Measurements from ENCODE around the gene PHLPP2. TPM values are rescaled to one million over a fixed set of nuclear protein-coding genes. Genes with fewer than 3 reads are reported as not detected.
"Not testable (repeated sequence)": the region's sequence is repeated elsewhere in the genome, so short reads cannot be mapped to it uniquely, and the experiment has no call there.

Gene PHLPP2
- total and polyA plus RNA-seq, 7 donors = 0.96 to 5.2 (median 3.7) TPM

- intact Hi-C loops (cut with DNase I) = loop anchor here in 1 of 2 donors (10.0 kb wide), 1 partner anchor 196 kb away; no protein-coding TSS in a partner anchor
- DNase-seq = no peak
- TF ChIP-seq, protein P1, sequence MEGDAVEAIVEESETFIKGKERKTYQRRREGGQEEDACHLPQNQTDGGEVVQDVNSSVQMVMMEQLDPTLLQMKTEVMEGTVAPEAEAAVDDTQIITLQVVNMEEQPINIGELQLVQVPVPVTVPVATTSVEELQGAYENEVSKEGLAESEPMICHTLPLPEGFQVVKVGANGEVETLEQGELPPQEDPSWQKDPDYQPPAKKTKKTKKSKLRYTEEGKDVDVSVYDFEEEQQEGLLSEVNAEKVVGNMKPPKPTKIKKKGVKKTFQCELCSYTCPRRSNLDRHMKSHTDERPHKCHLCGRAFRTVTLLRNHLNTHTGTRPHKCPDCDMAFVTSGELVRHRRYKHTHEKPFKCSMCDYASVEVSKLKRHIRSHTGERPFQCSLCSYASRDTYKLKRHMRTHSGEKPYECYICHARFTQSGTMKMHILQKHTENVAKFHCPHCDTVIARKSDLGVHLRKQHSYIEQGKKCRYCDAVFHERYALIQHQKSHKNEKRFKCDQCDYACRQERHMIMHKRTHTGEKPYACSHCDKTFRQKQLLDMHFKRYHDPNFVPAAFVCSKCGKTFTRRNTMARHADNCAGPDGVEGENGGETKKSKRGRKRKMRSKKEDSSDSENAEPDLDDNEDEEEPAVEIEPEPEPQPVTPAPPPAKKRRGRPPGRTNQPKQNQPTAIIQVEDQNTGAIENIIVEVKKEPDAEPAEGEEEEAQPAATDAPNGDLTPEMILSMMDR (IDR thresholded peaks at IDR 0.05) = no peak
- no peaks in the 10 kb centered on the region for H3K9me3 ChIP-seq
- no peak for ATAC-seq
- 70 to 76% (median 71%) methylated on average over 4 of the region's 4 CpGs for WGBS, 3 donors
- H3K27ac ChIP-seq = no peak overlapping the region
- H3K4me3 ChIP-seq = no peak overlapping the region
- H3K4me1 ChIP-seq = no peaks in the 10 kb centered on the region
- H3K36me3 ChIP-seq (ENCODE audit: insufficient read depth in 1 of 2, low read depth in 1 of 2) = no peaks in the 10 kb centered on the region
- peaks cover 0 to 24% (median 2%) of the 10 kb centered on the region in 3 donors for H3K27me3 ChIP-seq (ENCODE audit: insufficient read depth in 3 of 3, low read length in 2 of 3)
These were observed 114.1 kb downstream of the PHLPP2 start for GRCh38 chr16:71610447-71610846.

DNA sequence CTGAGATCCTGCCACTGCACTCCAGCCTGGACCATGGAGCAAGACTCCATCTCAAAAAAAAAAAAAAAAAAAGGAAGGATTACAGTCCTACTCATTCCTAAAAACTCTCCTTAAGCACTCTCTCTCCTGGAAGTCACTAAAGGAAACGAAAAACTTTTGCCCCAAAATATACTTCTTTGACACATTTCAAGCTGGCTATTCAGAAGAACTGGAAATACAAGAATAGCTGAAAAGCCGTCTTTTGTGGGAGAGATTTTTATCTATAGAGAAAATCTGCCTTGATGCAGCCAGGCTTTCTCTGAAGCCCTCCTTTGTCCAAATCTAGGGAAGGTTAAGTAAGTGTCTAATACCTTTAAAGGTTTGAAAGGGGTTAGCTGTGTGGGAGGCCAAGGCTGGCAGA is 115.4 kb downstream of the PHLPP2 start:
- Histone ChIP-seq H3K27me3 (ENCODE audit: insufficient read depth in 3 of 3, low read length in 2 of 3) (peaks cover 0 to 13% (median 2%) of the 10 kb centered on the region in 3 donors), H3K4me3 (no peak overlapping the region), H3K9me3 (no peaks in the 10 kb centered on the region), H3K27ac (no peak overlapping the region), H3K4me1 (no peaks in the 10 kb centered on the region), H3K36me3 (ENCODE audit: insufficient read depth in 1 of 2, low read depth in 1 of 2) (no peaks in the 10 kb centered on the region)
- TF ChIP-seq, protein P1 (IDR thresholded peaks at IDR 0.05) = no peak
- WGBS, 3 donors = 48 to 55% (median 49%) methylated on average over 2 of the region's 2 CpGs
- intact Hi-C loops (cut with DNase I) = no loop called here
- ATAC-seq (no peak), DNase-seq (no peak)

GRCh38 chr16:71600822-71601221 is 123.7 kb downstream of the PHLPP2 start:
- TF ChIP-seq, protein P1 (IDR thresholded peaks at IDR 0.05) = no peak
- Histone ChIP-seq H3K9me3 (no peaks in the 10 kb centered on the region), H3K27me3 (ENCODE audit: insufficient read depth in 3 of 3, low read length in 2 of 3) (no peaks in the 10 kb centered on the region), H3K27ac (no peak overlapping the region), H3K4me3 (no peak overlapping the region), H3K4me1 (no peaks in the 10 kb centered on the region), H3K36me3 (ENCODE audit: insufficient read depth in 1 of 2, low read depth in 1 of 2) (no peaks in the 10 kb centered on the region)
- WGBS, 3 donors = 70 to 80% (median 78%) methylated on average over 8 of the region's 8 CpGs
- ATAC-seq (no peak), DNase-seq (no peak)
- intact Hi-C loops (cut with DNase I) = no loop called here

DNA sequence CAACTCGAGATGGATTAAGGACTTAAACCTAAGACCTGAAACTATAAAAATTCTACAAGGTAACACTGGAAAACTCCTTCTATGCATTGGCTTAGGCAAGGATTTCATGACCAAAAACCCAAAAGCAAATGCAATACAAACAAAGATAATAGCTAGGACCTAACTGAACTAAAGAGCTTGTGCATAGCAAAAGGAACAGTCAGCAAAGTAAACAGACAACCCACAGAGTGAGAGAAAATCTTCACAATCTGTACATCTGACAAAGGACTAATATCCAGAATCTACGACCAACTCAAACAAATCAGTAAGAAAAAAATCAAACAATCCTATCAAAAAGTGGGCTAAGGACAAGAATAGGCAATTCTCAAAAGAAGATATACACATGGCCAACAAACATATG is 126.1 kb downstream of the PHLPP2 start:
- ATAC-seq = not testable (repeated sequence)

DNA sequence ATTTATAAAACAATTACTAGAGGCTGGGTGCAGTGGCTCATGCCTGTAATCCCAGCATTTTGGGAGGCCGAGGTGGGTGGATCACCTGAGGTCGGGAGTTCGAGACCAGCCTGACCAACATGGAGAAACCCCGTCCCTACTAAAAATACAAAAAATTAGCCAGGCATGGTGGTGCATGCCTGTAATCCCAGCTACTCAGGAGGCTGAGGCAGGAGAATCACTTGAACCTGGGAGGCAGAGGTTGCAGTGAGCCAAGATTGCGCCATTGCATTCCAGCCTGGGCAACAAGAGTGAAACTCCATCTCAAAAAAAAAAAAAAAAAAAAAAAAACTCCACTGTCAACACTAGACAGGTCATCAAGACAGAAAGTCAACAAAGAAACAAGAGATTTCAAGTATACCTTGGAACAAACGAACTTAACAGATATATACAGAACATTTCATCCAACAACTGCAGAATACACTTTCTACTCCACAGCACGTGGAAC is 129.1 kb downstream of the PHLPP2 start:
- WGBS, 3 donors = 81 to 92% (median 84%) methylated on average over 5 to 7 of the region's 7 CpGs

More for the DNA sequence above, 126.1 kb downstream of the PHLPP2 start:
- H3K36me3 ChIP-seq (ENCODE audit: insufficient read depth in 1 of 2, low read depth in 1 of 2); H3K4me1 ChIP-seq; H3K9me3 ChIP-seq; intact Hi-C loops (cut with DNase I); H3K27ac ChIP-seq; DNase-seq; H3K4me3 ChIP-seq; H3K27me3 ChIP-seq (ENCODE audit: insufficient read depth in 3 of 3, low read length in 2 of 3): not testable (repeated sequence)
- 44 to 55% (median 55%) methylated on average over 2 of the region's 2 CpGs for WGBS, 3 donors

More for the DNA sequence above, 129.1 kb downstream of the PHLPP2 start:
- H3K36me3 ChIP-seq (ENCODE audit: insufficient read depth in 1 of 2, low read depth in 1 of 2); H3K4me1 ChIP-seq; H3K4me3 ChIP-seq; ATAC-seq; DNase-seq; intact Hi-C loops (cut with DNase I); H3K27ac ChIP-seq; H3K9me3 ChIP-seq; H3K27me3 ChIP-seq (ENCODE audit: insufficient read depth in 3 of 3, low read length in 2 of 3): not testable (repeated sequence)

Other genes with a start within 250 kb of the PHLPP2 start
- gene ZNF19, start 235.4 kb downstream of the PHLPP2 start, total RNA-seq = 1 to 10 TPM; 1.2 to 2.2 (median 1.7) TPM
- 1 to 10 TPM in 2 of 3 donors, under 1 TPM in 1; 0.92 to 1.2 (median 1.2) TPM for gene ZNF19, start 235.4 kb downstream of the PHLPP2 start, polyA plus RNA-seq
- not detected for gene CHST4, start 198.3 kb downstream of the PHLPP2 start, total RNA-seq
- not detected for gene CHST4, start 198.3 kb downstream of the PHLPP2 start, polyA plus RNA-seq
- gene TAT, start 147.6 kb downstream of the PHLPP2 start, total RNA-seq = under 1 TPM in 2 of 4 donors, not detected in 2; 0.17 to 0.26 TPM
- gene TAT, start 147.6 kb downstream of the PHLPP2 start, polyA plus RNA-seq = not detected
- gene MARVELD3, start 98.5 kb downstream of the PHLPP2 start, total RNA-seq = not detected
- under 1 TPM in 2 of 3 donors, not detected in 1; 0.01 to 0.10 TPM for gene MARVELD3, start 98.5 kb downstream of the PHLPP2 start, polyA plus RNA-seq
- 10 to 100 TPM; 54.1 to 69.8 (median 62.8) TPM for gene AP1G1, start 84.1 kb upstream of the PHLPP2 start, total RNA-seq
- gene AP1G1, start 84.1 kb upstream of the PHLPP2 start, polyA plus RNA-seq = 10 to 100 TPM; 19.7 to 67.3 (median 25.6) TPM
- 10 to 100 TPM; 18.1 to 28.0 (median 22.4) TPM for gene ATXN1L, start 121.3 kb upstream of the PHLPP2 start, total RNA-seq
- gene ATXN1L, start 121.3 kb upstream of the PHLPP2 start, polyA plus RNA-seq = 10 to 100 TPM in 1 of 3 donors, 1 to 10 TPM in 2; 5.9 to 20.1 (median 5.9) TPM
- gene ZNF821, start 159.5 kb upstream of the PHLPP2 start, total RNA-seq = 1 to 10 TPM; 3.1 to 6.1 (median 4.3) TPM
- 1 to 10 TPM in 2 of 3 donors, under 1 TPM in 1; 0.87 to 4.7 (median 3.0) TPM for gene ZNF821, start 159.5 kb upstream of the PHLPP2 start, polyA plus RNA-seq
- 100 to 1,000 TPM in 1 of 4 donors, 10 to 100 TPM in 3; 69.2 to 111 (median 81.6) TPM for gene IST1, start 170.8 kb upstream of the PHLPP2 start, total RNA-seq
- 100 to 1,000 TPM in 1 of 3 donors, 10 to 100 TPM in 2; 72.5 to 115 (median 85.4) TPM for gene IST1, start 170.8 kb upstream of the PHLPP2 start, polyA plus RNA-seq